GM19043 (cell line): Measurements from ENCODE around the gene NT5C3A.
"Not testable (repeated sequence)": the region's sequence is repeated elsewhere in the genome, so short reads cannot be mapped to it uniquely, and the experiment has no call there.

Experiments used
- ATAC-seq: cut with Tn5 transposase; IDR thresholded peaks from one replicate; pipeline ENCODE4 v1.9.1; 2021; ENCODE audit warnings: low read depth; ENCODE audit not compliant: unreplicated experiment

The NT5C3A gene

DNA sequence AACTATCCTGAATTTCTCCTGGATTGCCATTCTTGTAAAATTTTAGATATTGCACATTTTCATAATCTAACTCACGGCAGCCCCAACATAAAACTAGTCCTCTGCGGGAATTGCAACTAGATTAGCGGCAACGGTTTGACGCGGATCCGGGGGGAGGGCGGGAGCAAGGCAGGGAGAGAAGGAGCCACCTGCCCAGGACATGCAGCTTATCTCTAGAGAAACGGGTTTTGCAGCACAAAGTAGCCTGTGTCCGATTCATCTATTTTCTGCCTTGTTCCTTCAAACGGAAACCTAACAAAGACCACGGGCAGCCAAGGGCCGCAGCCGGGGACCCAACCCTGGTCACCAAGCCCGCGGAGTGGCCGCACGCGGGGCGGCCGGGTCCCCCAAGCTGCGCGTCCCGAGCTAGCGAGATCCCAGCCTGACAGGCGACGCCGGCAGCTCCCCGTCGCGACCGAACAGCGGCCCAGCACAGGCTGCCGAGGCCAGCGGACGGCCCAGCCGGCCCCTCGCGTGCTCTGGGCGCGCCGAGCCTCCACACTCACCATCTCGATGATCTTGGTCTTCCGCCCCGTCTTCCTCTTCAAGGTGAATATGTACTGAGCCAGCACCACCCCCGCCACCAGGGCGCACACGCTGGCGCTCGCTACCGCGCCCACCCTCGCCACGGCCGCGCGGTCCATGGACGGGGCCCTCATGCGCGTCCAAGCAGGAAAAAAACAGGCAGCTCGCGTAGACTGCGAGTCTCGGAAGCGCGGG lies at the start of gene NT5C3A:
TSS of gene NT5C3A (minus strand) at position 754 of the 759 bp plus-strand sequence. CDS start at position 683, 71 bp downstream.
- peak; percentile 32 for ATAC-seq

DNA sequence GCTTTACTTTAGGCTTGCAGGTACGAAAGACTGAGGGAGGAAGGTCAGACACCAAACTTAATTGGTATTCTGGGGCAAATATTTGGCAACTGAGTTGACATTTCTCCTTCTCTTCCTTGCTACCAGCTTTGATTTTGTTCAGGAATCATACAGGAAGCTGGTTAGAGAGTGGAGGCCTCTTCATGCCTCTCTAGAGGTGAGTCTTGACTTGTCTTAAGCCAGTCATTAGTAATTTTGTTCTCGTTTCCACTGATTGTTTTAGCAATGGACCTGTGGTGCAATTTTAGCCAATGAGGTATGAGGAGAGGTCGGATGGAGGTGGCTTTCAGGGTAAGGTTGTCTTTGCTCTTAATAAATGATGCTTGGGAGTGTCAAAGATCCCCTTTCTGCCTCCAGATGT lies 49.0 kb upstream of the NT5C3A start:
- ATAC-seq = no peak

GRCh38 chr7:33109758-33110238 lies 47.2 kb upstream of the NT5C3A start:
- no peak for ATAC-seq

- ATAC-seq = peak; percentile 84
Measured at GRCh38 chr7:33109005-33109757, 46.6 kb upstream of the NT5C3A start, which contains the start of gene RP9. TSS of gene RP9 (minus strand) at chr7:33109404. CDS start at chr7:33109372, 32 bp downstream.

GRCh38 chr7:33108554-33109004 lies 46.0 kb upstream of the NT5C3A start:
- peak; percentile 19 for ATAC-seq

GRCh38 chr7:33107136-33108066 lies 44.8 kb upstream of the NT5C3A start:
- ATAC-seq = peak; percentile 36

- ATAC-seq = no peak
Measured at GRCh38 chr7:33101906-33102305, 39.3 kb upstream of the NT5C3A start.

DNA sequence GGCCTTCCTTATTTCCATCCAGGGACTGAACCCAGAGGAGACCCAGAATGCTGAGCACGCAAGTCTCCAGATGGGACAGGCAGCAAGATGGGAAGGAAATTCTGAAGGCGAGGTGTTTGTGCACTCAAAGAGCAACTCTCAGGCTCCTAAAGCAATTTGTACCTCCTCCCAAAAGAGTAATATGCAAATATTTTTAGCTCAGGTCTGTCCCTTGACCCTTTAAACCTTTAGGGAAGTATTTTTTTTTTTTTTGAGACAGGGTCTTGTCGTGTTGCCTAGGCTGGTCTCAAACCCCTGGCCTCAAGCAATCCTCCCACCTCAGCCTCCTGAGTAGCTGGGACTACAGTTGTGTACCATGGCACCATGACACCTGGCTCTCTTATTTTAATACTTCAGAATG lies 38.2 kb upstream of the NT5C3A start:
- no peak for ATAC-seq

DNA sequence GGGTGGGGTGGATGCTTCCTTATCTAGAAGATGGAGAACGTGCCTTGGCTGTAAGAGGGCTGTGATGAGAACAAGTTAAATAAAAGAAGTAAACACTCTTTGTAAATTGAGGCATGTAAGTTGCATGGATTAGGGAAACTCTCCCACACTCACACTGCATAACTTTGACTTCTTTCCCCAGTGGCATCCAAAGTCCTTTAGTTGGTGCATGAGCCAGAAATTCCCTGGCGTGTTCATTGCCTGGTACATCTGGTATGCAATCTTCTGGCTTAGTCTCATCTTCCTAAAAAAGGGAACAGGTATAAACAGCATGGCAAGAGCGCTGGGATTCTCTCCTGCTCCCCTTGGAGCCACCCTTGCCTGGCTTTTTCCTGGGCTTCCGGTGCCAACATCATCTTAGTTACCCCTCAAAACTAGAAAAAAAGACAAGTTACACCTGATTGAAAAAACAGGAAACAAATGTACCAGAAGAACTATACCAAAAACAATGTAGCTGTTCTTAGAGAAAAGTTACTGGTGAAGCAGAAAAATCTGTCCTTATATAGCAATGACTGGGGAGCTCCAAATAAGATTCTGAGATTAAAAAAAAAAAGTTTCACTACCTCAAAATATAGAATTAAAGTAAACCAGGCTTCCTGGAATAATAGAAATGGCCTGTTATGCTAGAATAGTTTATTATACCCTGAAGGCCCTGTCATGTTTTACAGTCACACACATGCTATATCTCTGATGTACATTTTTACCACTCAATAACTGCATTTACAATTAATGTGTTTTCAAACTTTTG lies 36.8 kb upstream of the NT5C3A start:
- no peak for ATAC-seq

GRCh38 chr7:33094745-33095275 lies 32.2 kb upstream of the NT5C3A start:
- not testable (repeated sequence) for ATAC-seq

GRCh38 chr7:33093266-33093665 lies 30.7 kb upstream of the NT5C3A start:
- ATAC-seq = no peak

GRCh38 chr7:33091641-33092191 lies 29.1 kb upstream of the NT5C3A start:
- ATAC-seq = no peak

GRCh38 chr7:33091111-33091531 lies 28.5 kb upstream of the NT5C3A start:
- no peak for ATAC-seq

DNA sequence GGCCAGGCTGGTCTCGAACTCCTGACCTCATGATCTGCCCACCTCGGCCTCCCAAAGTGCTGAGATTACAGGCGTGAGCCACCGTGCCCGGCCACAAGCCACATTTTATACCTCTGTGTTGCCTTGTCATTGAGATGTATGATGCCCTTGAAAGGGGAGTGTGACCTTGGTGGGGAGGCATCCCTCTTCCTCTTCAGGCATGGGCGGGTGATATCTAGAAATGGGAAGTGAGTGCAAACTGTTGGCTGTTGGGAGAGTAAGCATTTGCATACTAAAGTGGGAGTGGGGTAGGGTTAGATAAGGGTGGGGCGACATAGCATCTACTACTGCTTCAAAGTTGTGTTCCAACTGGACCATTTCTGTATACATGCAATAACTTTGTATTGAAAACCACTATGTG lies 26.6 kb upstream of the NT5C3A start:
- ATAC-seq = no peak

- ATAC-seq = no peak
Measured at GRCh38 chr7:33087858-33088257, 25.3 kb upstream of the NT5C3A start.

DNA sequence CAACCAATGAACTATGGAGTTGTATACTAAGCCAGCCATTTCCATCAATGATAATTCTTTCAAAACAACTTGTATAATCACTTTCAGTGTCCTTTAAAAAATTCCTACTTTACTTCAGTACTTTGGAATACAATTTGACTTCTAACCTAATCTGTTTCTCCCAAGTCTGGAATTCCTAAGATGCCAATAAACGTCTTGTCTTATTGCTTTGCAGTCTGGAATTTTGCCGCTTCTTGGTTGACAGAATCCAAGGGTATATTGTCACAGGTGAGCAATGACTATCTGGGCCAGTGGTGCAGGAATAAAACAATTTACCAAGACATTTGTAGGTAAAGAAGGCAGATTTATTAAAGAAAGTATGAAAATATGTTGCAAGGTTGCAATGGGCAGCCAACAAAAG lies 24.8 kb upstream of the NT5C3A start:
- ATAC-seq = no peak

DNA sequence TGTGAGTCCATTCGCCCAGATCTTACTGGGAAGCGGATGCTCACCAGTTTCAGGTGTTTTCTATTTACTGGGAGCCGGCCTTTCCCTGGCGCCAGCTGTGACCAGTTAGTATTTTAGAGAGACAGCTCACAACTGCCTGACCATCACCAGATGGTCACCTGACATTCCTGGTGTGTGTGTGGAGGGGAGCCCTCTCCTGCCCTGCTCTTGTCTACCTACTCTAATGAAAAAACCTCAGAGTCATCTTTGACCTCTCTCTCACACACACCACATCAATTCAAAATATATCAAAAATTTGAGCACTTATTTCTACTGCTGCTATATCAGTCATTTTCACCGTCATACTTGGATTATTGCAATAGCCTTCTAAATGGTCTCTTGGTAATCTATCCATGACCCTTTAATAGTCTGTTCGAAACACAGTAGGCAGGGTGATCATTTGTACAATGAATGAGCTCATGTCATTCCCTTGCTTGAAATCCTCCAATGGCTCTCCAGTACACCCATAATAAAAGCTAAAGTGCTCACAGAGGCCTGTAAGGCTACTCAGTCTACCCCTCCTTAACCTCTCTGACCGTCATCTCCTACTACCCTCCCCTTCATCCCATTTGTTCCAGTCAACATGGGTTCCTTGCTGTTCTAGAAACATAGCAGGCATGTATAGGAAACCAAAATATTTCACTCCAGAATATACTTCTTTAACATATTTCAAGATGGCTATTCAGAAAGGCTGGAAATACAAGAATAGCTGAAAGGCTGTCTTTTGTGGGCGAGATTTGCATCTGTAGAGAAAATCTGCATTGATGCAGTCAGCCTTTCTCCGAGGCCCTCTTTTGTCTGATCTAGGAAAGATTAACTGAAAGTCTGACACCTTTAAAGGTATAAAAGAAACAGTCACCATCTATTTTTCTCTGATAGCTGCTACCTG lies 17.5 kb upstream of the NT5C3A start:
- no peak for ATAC-seq

- ATAC-seq = no peak
Measured at GRCh38 chr7:33079096-33079495, 16.5 kb upstream of the NT5C3A start.
